ENCODE data around the gene DCP2.

The DCP2 gene

DNA sequence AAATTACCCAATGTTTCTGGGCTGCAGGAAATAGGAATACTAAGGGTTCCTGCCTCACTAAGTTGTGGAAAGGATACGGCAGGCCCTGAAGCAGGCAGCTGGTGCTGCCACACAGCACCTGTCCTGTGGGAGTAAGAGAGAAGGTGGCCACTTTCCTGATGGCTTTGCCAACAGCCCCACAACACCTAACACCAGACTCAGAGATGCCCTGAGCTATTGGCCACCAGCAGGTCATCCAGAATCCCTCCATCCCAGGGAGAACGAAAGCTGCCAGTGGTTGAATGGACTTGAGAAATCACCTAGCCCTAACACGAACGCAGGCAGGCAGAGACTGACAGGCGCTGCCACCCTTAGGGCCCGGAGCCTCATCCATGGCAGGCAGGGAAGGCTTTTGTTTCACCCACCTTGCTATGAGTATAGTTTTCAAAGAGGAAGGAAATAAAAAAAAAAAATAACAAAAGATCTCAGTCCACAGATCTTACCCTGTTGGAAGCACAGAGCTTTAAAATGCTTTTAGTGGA is 82.2 kb downstream of the DCP2 start:
- no peak for TF ChIP-seq FOXP2 (optimal IDR thresholded peaks at IDR 0.05; ENCODE audit: borderline replicate concordance, extremely low read depth, extremely low read length, insufficient read depth)
- TF ChIP-seq POLR2AphosphoS5 (IDR thresholded peaks at IDR 0.05; ENCODE audit: low read depth, low read length), result 0 out of 2 replicates have a peak, but pooled peaks have one; percentile 14

DNA sequence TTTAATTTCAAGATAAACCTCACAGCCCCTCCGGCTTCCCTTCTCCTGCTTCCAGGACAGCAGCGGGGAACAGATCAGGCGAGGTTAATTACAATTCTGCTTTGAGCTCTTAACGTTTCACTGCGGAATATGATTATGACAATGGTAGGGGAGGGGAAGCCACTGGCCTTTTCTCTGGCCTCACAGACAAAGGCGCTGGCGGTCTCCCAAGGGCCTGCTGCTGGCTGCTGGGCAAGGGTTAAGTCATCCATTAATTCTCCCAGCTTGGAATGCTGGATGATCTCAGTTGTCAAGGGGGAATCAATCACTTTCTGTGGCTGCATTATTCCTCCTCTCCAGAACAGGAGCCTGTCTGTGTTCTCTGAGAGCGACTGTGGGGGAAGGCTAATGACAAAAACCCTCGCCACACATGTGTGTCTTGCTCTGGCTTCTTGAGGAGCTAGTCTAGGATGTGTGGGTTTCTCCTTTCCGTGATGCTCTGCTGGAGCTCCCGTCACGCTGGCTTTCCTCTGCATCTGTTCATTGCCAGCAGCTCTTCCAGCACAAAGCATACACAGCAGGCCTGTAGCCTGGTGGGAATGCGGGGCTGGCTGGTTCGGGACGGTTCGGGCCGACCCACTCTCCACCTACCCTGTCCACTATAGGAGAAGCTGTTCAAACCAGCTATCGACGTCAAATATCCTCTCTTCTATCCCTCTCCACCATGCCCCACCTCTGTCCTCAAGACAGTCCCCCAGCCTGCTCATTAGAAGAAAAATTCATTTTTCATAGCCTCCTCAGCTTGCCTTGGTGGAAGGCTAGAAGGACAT is 82.8 kb downstream of the DCP2 start:
- TF ChIP-seq SIN3A (IDR thresholded peaks at IDR 0.05; ENCODE audit: borderline replicate concordance, insufficient read depth, low read length) (no peak), POLR2AphosphoS5 (IDR thresholded peaks at IDR 0.05; ENCODE audit: low read depth, low read length) (peak; percentile 2; the same call in 1 of the 2 replicates)

DNA sequence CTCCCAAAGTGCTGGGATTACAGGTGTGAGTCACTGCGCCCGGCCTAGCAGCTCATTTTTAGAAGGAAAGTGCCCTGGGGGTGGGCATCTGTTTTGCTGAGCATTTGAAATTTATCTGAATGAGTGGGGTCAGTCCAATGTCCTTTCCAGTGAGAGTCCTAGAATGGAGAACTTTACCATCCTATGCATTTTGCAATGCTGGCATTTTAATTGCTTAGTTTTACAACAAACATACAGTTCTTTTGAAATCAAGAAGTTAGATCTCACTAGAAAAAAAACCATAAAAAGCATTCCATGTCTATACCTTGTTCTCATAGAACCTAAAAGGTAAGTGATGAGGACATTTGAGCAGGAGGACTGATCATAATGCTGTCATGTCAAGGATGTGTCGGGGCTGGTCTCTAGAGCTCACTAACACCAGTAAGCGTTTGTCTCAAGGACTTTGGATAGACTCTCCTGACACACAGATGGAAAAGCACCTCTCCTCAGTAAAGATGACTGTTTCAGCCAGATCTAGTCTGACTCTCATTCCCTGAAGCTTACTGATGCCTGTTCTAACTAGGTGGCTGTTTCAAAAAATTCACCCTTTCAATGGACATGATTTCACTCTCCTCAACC is 83.9 kb downstream of the DCP2 start:
- no peak for TF ChIP-seq TAF1 (IDR thresholded peaks at IDR 0.05; ENCODE audit: borderline replicate concordance, insufficient read depth, low read length)
- TF ChIP-seq POLR2AphosphoS5 (IDR thresholded peaks at IDR 0.05; ENCODE audit: low read depth, low read length), result peak; percentile 49; the same call in 1 of the 2 replicates

DNA sequence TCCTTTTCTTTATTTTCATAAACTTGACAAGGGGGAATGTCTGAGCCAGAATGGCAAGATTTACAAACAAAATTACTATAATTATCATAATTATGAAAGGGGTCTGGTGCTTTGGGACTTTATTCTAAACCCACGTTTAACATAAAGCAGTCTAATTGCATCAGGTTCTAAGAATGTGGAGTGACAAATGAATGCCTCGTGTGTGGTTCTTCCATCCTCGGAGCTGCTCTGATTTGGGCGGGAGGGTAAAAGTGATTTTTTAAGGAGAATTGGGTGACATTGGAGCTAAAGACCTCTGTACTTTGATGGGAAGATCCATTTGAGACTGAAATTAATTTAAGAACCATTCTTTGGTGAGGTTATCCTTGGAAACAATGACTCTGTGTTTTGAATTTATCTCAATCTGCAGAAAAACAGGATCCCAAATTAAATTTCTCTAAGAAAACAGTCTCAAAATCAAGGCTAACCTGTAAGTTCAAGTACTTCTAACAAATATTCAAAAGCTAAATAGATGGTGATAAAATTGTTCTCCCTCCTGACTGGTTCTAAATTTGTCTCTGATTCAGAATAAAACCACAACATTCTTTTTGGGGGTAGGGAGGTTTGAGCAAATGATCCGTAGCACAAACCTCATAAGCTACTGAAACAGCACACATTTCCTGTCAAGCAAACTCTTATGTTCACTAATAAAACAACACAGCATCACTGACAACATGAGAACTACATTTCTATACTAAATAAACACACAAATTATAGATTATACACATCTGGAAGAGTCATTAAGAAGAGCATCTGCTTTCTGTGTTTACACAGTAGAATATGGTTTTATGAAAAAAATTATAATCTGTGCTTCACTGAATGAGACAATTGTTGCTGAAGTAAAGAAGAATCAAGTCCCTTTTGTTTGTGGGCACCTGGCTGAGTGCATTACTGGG is 85.5 kb downstream of the DCP2 start:
- TF ChIP-seq SIN3A (IDR thresholded peaks at IDR 0.05; ENCODE audit: borderline replicate concordance, insufficient read depth, low read length), result no peak
- TF ChIP-seq POLR2AphosphoS5 (IDR thresholded peaks at IDR 0.05; ENCODE audit: low read depth, low read length), result no peak; the same call in 1 of the 2 replicates
- TF ChIP-seq, protein P1, sequence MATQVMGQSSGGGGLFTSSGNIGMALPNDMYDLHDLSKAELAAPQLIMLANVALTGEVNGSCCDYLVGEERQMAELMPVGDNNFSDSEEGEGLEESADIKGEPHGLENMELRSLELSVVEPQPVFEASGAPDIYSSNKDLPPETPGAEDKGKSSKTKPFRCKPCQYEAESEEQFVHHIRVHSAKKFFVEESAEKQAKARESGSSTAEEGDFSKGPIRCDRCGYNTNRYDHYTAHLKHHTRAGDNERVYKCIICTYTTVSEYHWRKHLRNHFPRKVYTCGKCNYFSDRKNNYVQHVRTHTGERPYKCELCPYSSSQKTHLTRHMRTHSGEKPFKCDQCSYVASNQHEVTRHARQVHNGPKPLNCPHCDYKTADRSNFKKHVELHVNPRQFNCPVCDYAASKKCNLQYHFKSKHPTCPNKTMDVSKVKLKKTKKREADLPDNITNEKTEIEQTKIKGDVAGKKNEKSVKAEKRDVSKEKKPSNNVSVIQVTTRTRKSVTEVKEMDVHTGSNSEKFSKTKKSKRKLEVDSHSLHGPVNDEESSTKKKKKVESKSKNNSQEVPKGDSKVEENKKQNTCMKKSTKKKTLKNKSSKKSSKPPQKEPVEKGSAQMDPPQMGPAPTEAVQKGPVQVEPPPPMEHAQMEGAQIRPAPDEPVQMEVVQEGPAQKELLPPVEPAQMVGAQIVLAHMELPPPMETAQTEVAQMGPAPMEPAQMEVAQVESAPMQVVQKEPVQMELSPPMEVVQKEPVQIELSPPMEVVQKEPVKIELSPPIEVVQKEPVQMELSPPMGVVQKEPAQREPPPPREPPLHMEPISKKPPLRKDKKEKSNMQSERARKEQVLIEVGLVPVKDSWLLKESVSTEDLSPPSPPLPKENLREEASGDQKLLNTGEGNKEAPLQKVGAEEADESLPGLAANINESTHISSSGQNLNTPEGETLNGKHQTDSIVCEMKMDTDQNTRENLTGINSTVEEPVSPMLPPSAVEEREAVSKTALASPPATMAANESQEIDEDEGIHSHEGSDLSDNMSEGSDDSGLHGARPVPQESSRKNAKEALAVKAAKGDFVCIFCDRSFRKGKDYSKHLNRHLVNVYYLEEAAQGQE (IDR thresholded peaks at IDR 0.05; ENCODE audit: insufficient read depth in 1 of 2, low read depth in 2 of 2, low read length in 2 of 2), result no peak
- TF ChIP-seq FOXP2 (optimal IDR thresholded peaks at IDR 0.05; ENCODE audit: borderline replicate concordance, extremely low read depth, extremely low read length, insufficient read depth), result no peak
- no peak for TF ChIP-seq TAF1 (IDR thresholded peaks at IDR 0.05; ENCODE audit: borderline replicate concordance, insufficient read depth, low read length)

DNA sequence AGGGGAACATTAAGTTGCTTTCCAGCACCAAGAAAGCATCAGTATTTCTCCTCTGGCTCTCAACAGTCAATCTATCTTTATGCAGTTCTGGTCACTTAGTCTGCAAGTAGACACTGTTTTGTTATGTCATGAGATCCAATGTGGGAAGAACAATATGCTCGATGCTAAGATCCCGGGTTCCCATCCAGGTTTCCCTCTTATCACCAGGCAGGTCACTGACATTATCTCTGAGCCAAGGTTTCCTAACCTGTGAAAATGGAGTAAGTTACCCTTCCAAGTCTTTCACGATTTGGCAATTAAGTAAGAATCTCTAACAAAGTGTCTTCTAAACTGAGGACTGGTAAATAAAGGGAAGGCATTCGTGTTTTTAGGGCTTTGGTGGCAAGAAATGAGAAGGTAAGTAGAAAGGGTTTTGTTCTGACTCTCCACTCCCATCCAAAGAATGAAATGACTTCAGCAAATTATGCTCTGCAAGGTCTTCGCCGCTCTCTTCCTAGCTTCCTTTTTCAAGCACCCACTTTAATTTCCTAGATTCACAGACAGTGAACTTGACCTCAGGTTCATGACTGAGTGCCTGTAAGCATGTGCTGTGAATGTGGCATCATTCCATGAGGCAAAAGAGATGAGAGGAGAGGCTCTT is 86.4 kb downstream of the DCP2 start:
- TF ChIP-seq SIN3A (IDR thresholded peaks at IDR 0.05; ENCODE audit: borderline replicate concordance, insufficient read depth, low read length) (no peak), FOXP2 (optimal IDR thresholded peaks at IDR 0.05; ENCODE audit: borderline replicate concordance, extremely low read depth, extremely low read length, insufficient read depth) (no peak), TAF1 (IDR thresholded peaks at IDR 0.05; ENCODE audit: borderline replicate concordance, insufficient read depth, low read length) (no peak), POLR2AphosphoS5 (IDR thresholded peaks at IDR 0.05; ENCODE audit: low read depth, low read length) (no peak)
- TF ChIP-seq, protein P1 (IDR thresholded peaks at IDR 0.05; ENCODE audit: insufficient read depth in 1 of 2, low read depth in 2 of 2, low read length in 2 of 2), result no peak

DNA sequence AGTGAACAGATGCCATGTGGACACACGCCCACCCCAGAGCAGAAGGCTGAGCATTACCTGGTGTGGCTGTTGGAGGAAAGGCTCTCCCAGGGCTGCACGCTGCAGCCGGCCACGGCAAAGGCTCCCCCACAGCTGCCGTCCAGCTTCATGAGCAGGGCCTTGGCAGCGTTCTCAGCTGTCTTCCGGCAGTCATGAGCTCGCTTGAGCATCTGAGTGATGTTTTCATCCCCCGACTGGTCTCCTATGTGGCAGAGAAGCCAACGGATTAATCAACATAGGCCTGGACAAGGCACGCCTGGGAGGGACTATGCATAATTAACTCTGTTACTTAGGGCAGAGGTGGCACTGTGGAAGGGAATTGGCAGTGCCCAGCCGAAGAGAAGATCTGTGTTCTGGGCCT is 87.3 kb downstream of the DCP2 start:
- TF ChIP-seq FOXP2 (optimal IDR thresholded peaks at IDR 0.05; ENCODE audit: borderline replicate concordance, extremely low read depth, extremely low read length, insufficient read depth), result no peak
- TF ChIP-seq, protein P1 (IDR thresholded peaks at IDR 0.05; ENCODE audit: insufficient read depth in 1 of 2, low read depth in 2 of 2, low read length in 2 of 2), result no peak
- no peak for TF ChIP-seq SIN3A (IDR thresholded peaks at IDR 0.05; ENCODE audit: borderline replicate concordance, insufficient read depth, low read length)
- no peak for TF ChIP-seq POLR2AphosphoS5 (IDR thresholded peaks at IDR 0.05; ENCODE audit: low read depth, low read length)
- TF ChIP-seq TAF1 (IDR thresholded peaks at IDR 0.05; ENCODE audit: borderline replicate concordance, insufficient read depth, low read length), result no peak

Data from PFSK-1 (cell line).